Testis (tissue), 2 donors: ENCODE measurements around the gene MYMX.

Experiments used
- POLR2A ChIP-seq: fragments of 450-650 bp; IDR thresholded peaks from one replicate; pipeline ENCODE4 v1.6.1; 2017; ENCODE audit warnings: antibody characterized with exemption, mild to moderate bottlenecking, moderate library complexity
- TF ChIP-seq, protein P1 (sequence below), 3 experiments: fragments of 450-650 bp in 2 of 3; fragments of 200-600 bp in 1 of 3; sonication (generic) in 1 of 3; IDR thresholded peaks; one replicate each; pipeline ENCODE4 v1.5.1; 2016 to 2019; ENCODE audit warnings: antibody characterized with exemption in 3 of 3, mild to moderate bottlenecking in 2 of 3, moderate library complexity in 1 of 3

DNA sequence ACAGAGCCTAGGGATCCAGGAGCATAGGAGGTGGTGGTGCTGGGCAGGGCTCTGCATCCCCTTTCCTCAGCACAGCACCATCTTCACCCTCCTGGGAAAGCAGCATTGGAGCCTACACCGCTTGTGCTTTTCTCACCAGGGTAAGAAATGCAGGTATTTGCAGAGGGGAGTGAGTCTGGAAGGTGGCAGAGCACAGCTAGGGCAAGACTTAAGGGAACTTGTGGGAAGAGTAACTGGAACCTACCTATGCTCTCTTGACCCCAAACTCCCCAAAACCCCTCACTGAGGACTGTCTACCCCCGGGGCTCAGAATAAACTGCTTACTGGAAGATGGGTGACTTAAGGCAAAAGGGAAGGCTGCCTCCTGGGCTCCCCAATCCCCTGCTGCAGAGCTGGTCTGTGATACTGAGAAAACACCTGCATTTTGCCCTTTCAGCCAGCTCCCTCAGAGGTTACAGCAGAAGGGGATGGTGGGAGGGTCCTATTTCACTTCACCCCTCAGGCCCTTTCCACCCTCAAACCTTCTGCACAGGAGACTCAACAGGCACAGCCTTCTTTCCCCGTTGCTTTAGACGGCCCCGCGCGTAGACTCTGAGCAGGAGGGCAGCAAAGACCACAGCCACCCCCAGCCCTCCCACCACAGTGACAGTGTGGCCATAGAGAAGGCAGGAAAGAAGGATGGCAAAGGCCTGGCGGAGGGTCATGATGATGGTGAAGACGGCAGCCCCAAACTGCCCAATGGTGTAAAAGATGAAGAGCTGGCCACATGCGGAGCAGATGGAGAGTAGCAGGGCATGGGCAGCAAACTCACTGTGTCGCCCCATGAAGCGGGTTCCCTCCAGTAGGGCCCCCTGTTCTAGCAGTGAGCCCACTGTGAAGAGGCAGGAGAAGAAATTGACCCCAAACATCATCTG, 37.7 kb downstream of the MYMX start:
- TF ChIP-seq, protein P1, sequence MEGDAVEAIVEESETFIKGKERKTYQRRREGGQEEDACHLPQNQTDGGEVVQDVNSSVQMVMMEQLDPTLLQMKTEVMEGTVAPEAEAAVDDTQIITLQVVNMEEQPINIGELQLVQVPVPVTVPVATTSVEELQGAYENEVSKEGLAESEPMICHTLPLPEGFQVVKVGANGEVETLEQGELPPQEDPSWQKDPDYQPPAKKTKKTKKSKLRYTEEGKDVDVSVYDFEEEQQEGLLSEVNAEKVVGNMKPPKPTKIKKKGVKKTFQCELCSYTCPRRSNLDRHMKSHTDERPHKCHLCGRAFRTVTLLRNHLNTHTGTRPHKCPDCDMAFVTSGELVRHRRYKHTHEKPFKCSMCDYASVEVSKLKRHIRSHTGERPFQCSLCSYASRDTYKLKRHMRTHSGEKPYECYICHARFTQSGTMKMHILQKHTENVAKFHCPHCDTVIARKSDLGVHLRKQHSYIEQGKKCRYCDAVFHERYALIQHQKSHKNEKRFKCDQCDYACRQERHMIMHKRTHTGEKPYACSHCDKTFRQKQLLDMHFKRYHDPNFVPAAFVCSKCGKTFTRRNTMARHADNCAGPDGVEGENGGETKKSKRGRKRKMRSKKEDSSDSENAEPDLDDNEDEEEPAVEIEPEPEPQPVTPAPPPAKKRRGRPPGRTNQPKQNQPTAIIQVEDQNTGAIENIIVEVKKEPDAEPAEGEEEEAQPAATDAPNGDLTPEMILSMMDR (IDR thresholded peaks at IDR 0.05): no peak
- no peak for TF ChIP-seq POLR2A
